ENCODE measurements around the gene TMPRSS9. TPM values are rescaled to one million over a fixed set of nuclear protein-coding genes. Genes with fewer than 3 reads are reported as not detected.

TMPRSS9 gene
- total RNA-seq = 1 to 10 TPM; 8.4 to 9.8 TPM
- 3.5 TPM for polyA plus RNA-seq (ENCODE audit: insufficient read depth, low read depth, low replicate concordance)
- long read RNA-seq, donor 1, partial matches to known transcripts = 26 of 269 reads
- long read RNA-seq, donor 1, other reads (novel, unspliced or antisense) = 243 of 269 reads
- long read RNA-seq, donor 2, partial matches to known transcripts = 9 of 9 reads
- long read RNA-seq, donor 2, other reads (novel, unspliced or antisense) = 0 of 9 reads

- TF ChIP-seq CTCF (IDR thresholded peaks at IDR 0.05) (no peak), POLR2A (IDR thresholded peaks at IDR 0.05) (no peak)
- no peak within 1 kb of the TSS for H3K27ac ChIP-seq
- intact Hi-C loops (cut with DNase I; ENCODE audit: low total_unique reads) = no loop called here
- no peaks in the 10 kb centered on the region for H3K4me1 ChIP-seq
- no peaks in the 10 kb centered on the region for H3K27me3 ChIP-seq
- H3K36me3 ChIP-seq (ENCODE audit: low read depth, missing control alignments) = no peaks in the 10 kb centered on the region
- WGBS, 2 donors = 20 to 32% methylated on average over 13 to 44 of the region's 44 CpGs
- no peaks in the 10 kb centered on the region for H3K9me3 ChIP-seq
- H3K4me3 ChIP-seq = peak within 1 kb of the TSS in 1 of 2 donors; percentile 23
- no peak for DNase-seq
Measured at GRCh38 chr19:2359992-2360685, at the start of gene TMPRSS9. TMPRSS9 (plus strand) TSS chr19:2360265; CDS start chr19:2389786, 29,521 bp downstream.

GRCh38 chr19:2311093-2311492, 49.0 kb upstream of the TMPRSS9 start:
- no peak overlapping the region for H3K4me3 ChIP-seq
- no peak for DNase-seq
- intact Hi-C loops (cut with DNase I; ENCODE audit: low total_unique reads) = no loop called here
- H3K27me3 ChIP-seq = no peaks in the 10 kb centered on the region
- WGBS, 2 donors = 96 to 100% methylated on average over 4 of the region's 4 CpGs
- H3K9me3 ChIP-seq = no peaks in the 10 kb centered on the region
- TF ChIP-seq CTCF (IDR thresholded peaks at IDR 0.05) (no peak), POLR2A (IDR thresholded peaks at IDR 0.05) (no peak)
- H3K36me3 ChIP-seq (ENCODE audit: low read depth, missing control alignments) = no peaks in the 10 kb centered on the region
- no peak overlapping the region for H3K27ac ChIP-seq
- H3K4me1 ChIP-seq = no peaks in the 10 kb centered on the region

- intact Hi-C loops (cut with DNase I; ENCODE audit: low total_unique reads) = no loop called here
- TF ChIP-seq CTCF (IDR thresholded peaks at IDR 0.05) (no peak), POLR2A (IDR thresholded peaks at IDR 0.05) (no peak)
- Histone ChIP-seq H3K27ac (no peak overlapping the region), H3K4me1 (peaks cover 4% of the 10 kb centered on the region), H3K9me3 (no peaks in the 10 kb centered on the region), H3K36me3 (ENCODE audit: low read depth, missing control alignments) (no peaks in the 10 kb centered on the region), H3K27me3 (no peaks in the 10 kb centered on the region), H3K4me3 (no peak overlapping the region)
- 54 to 74% methylated on average over 17 to 26 of the region's 28 CpGs for WGBS, 2 donors
- no peak for DNase-seq
Measured at GRCh38 chr19:2312820-2313501, 47.1 kb upstream of the TMPRSS9 start.

GRCh38 chr19:2315121-2315817, 44.8 kb upstream of the TMPRSS9 start:
- WGBS, 2 donors = 89 to 91% methylated on average over 7 of the region's 7 CpGs
- no peak overlapping the region for H3K27ac ChIP-seq

More at GRCh38 chr19:2315121-2315817, 44.8 kb upstream of the TMPRSS9 start:
- no peaks in the 10 kb centered on the region for H3K36me3 ChIP-seq (ENCODE audit: low read depth, missing control alignments)
- H3K4me1 ChIP-seq = peaks cover 4% of the 10 kb centered on the region
- intact Hi-C loops (cut with DNase I; ENCODE audit: low total_unique reads) = no loop called here
- no peaks in the 10 kb centered on the region for H3K9me3 ChIP-seq
- no peaks in the 10 kb centered on the region for H3K27me3 ChIP-seq
- no peak for TF ChIP-seq POLR2A (IDR thresholded peaks at IDR 0.05)
- DNase-seq = no peak
- no peak overlapping the region for H3K4me3 ChIP-seq
